ENCODE results near the gene IRX4.

The IRX4 gene

GRCh38 chr5:1840741-1841521, 41.8 kb downstream of the IRX4 start:
- no peak for DNase-seq (ENCODE audit: low read depth in 4 of 4, low spot score in 1 of 4)

GRCh38 chr5:1840071-1840547, 42.6 kb downstream of the IRX4 start:
- no peak for DNase-seq (ENCODE audit: low read depth in 4 of 4, low spot score in 1 of 4)

GRCh38 chr5:1838013-1838412, 44.7 kb downstream of the IRX4 start:
- no peak for DNase-seq (ENCODE audit: low read depth in 4 of 4, low spot score in 1 of 4)

- no peak for DNase-seq (ENCODE audit: low read depth in 4 of 4, low spot score in 1 of 4)
These were observed 45.5 kb downstream of the IRX4 start for GRCh38 chr5:1836891-1837880.

GRCh38 chr5:1836176-1836890, 46.4 kb downstream of the IRX4 start:
- DNase-seq (ENCODE audit: low read depth in 4 of 4, low spot score in 1 of 4): no peak

GRCh38 chr5:1835431-1835830, 47.3 kb downstream of the IRX4 start:
- DNase-seq (ENCODE audit: low read depth in 4 of 4, low spot score in 1 of 4): no peak

GRCh38 chr5:1834721-1835429, 47.9 kb downstream of the IRX4 start:
- DNase-seq (ENCODE audit: low read depth in 4 of 4, low spot score in 1 of 4): no peak

GRCh38 chr5:1834022-1834551, 48.6 kb downstream of the IRX4 start:
- DNase-seq (ENCODE audit: low read depth in 4 of 4, low spot score in 1 of 4): no peak

GRCh38 chr5:1833264-1834021, 49.3 kb downstream of the IRX4 start:
- DNase-seq (ENCODE audit: low read depth in 4 of 4, low spot score in 1 of 4): no peak

GRCh38 chr5:1832511-1833250, 50.0 kb downstream of the IRX4 start:
- DNase-seq (ENCODE audit: low read depth in 4 of 4, low spot score in 1 of 4): no peak

GRCh38 chr5:1831677-1832313, 50.9 kb downstream of the IRX4 start:
- no peak for DNase-seq (ENCODE audit: low read depth in 4 of 4, low spot score in 1 of 4)

- no peak for DNase-seq (ENCODE audit: low read depth in 4 of 4, low spot score in 1 of 4)
These were observed 51.5 kb downstream of the IRX4 start for GRCh38 chr5:1831257-1831656.

- DNase-seq (ENCODE audit: low read depth in 4 of 4, low spot score in 1 of 4): no peak
These were observed 52.0 kb downstream of the IRX4 start for GRCh38 chr5:1830571-1831228.

- peak in 1 of 4 experiments; percentile 4 for DNase-seq (ENCODE audit: low read depth in 4 of 4, low spot score in 1 of 4)
These were observed 54.8 kb downstream of the IRX4 start for GRCh38 chr5:1827886-1828397.
